Ascending aorta (tissue), 2 donors: ENCODE results near the gene PRICKLE2. TPM values are rescaled to one million over a fixed set of nuclear protein-coding genes. Genes with fewer than 3 reads are reported as not detected.

Source experiments
- DNase-seq, 2 donors: peaks; one replicate each; pipeline ENCODE4 v3.0.0-alpha.2; 2019; ENCODE audit warnings: low spot score in 2 of 2
- H3K27ac ChIP-seq, 2 donors: fragments of 200-600 bp; sonication (generic); one replicate each; pipeline ENCODE4 v1.5.1; 2016 to 2017; ENCODE audit warnings: mild to moderate bottlenecking in 1 of 2
- H3K27me3 ChIP-seq: fragments of 200-600 bp; sonication (generic); one replicate; pipeline ENCODE4 v1.5.1; 2017
- H3K36me3 ChIP-seq, 2 donors: fragments of 200-600 bp; sonication (generic); one replicate each; pipeline ENCODE4 v1.5.1; 2016
- H3K4me1 ChIP-seq, 2 donors: fragments of 200-600 bp; sonication (generic); one replicate each; pipeline ENCODE4 v1.5.1; 2016 to 2017; ENCODE audit warnings: mild to moderate bottlenecking in 1 of 2
- H3K4me3 ChIP-seq, 2 donors: fragments of 200-600 bp; sonication (generic); one replicate each; pipeline ENCODE4 v1.5.1; 2016 to 2017; ENCODE audit warnings: mild to moderate bottlenecking in 1 of 2
- H3K9me3 ChIP-seq, 2 donors: fragments of 200-600 bp; sonication (generic); one replicate each; pipeline ENCODE4 v1.5.1; 2016
- intact Hi-C: fragments of 100-400 bp; cut with DNase I; formaldehyde crosslinking; loops from one replicate; pipeline ENCODE4 v1.15.1; 2023
- total RNA-seq: library from RNA; depleted of rRNA; stranded (reverse); fragments of >200 nt; gene quantifications from one replicate; pipeline ENCODE4 v1.1.0, GENCODE V29; 2016
- TF ChIP-seq, protein P1 (sequence below), 3 experiments: fragments of 200-600 bp in 2 of 3; fragments of 450-650 bp in 1 of 3; sonication (generic) in 2 of 3; IDR thresholded peaks; one replicate each; pipeline ENCODE4 v1.5.1; 2016 to 2019; ENCODE audit warnings: antibody characterized with exemption in 3 of 3, mild to moderate bottlenecking in 1 of 3, moderate library complexity in 1 of 3

PRICKLE2 gene
- total RNA-seq, 1 donor from 2014 or later, result 24.7 TPM

DNA sequence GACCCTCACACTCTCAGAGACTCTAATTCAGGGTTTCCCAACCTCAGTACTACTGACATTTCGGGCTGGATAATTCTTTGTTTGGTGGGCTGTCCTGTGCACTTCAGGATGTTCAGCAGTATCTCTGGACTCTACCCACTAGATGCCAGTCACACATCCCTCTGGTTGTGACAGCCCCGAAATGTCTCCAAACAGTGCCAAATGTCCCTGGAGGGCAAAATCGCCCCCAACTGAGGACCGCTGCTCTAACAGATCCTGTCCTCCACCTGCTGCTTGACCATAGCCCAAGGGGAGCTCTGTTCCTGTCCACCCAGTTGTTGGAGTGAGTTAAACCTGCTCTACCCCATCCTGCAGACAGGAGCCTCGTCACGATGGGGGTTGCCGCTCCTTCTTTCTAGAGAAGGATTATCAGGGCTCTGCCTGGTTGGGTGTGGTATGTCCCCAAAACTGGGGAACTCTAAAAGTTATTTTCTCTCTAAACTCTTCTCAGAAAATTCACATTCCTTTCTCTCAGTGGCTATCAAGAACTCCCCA lies 116.4 kb downstream of the PRICKLE2 start:
- Histone ChIP-seq H3K4me3 (no peak overlapping the region), H3K4me1 (no peaks in the 10 kb centered on the region), H3K27ac (no peak overlapping the region), H3K27me3 (no peaks in the 10 kb centered on the region), H3K9me3 (peaks cover 0 to under 1% of the 10 kb centered on the region in 2 donors), H3K36me3 (peaks cover 0 to 12% of the 10 kb centered on the region in 2 donors)
- intact Hi-C loops, result no loop called here
- DNase-seq, result no peak
- TF ChIP-seq, protein P1, sequence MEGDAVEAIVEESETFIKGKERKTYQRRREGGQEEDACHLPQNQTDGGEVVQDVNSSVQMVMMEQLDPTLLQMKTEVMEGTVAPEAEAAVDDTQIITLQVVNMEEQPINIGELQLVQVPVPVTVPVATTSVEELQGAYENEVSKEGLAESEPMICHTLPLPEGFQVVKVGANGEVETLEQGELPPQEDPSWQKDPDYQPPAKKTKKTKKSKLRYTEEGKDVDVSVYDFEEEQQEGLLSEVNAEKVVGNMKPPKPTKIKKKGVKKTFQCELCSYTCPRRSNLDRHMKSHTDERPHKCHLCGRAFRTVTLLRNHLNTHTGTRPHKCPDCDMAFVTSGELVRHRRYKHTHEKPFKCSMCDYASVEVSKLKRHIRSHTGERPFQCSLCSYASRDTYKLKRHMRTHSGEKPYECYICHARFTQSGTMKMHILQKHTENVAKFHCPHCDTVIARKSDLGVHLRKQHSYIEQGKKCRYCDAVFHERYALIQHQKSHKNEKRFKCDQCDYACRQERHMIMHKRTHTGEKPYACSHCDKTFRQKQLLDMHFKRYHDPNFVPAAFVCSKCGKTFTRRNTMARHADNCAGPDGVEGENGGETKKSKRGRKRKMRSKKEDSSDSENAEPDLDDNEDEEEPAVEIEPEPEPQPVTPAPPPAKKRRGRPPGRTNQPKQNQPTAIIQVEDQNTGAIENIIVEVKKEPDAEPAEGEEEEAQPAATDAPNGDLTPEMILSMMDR (IDR thresholded peaks at IDR 0.05), result no peak

DNA sequence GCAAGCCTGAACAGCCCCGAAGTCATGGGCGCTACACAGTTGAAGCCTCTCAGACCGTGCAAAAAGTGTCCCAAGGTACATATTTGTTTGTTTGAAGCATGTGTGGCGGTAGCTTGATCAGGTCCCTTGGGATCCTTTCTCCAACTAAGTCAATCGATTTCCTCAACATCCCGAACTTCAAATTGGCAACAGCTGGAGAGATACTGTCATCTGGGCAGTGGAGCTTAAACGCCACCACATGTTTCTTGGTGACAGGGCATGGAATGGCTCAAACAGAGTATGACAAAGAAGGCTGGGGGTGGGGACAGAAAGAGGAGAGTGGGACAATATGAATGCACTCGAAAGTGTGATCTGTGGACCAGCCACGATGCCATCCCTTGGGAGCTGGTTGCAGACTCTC lies 117.0 kb downstream of the PRICKLE2 start:
- TF ChIP-seq, protein P1 (IDR thresholded peaks at IDR 0.05), result no peak
- intact Hi-C loops, result no loop called here
- no peaks in the 10 kb centered on the region for H3K4me1 ChIP-seq
- peaks cover 0 to 12% of the 10 kb centered on the region in 2 donors for H3K36me3 ChIP-seq
- H3K4me3 ChIP-seq, result no peak overlapping the region
- H3K27ac ChIP-seq, result no peak overlapping the region
- H3K9me3 ChIP-seq, result no peaks in the 10 kb centered on the region
- no peak for DNase-seq
- H3K27me3 ChIP-seq, result no peaks in the 10 kb centered on the region

DNA sequence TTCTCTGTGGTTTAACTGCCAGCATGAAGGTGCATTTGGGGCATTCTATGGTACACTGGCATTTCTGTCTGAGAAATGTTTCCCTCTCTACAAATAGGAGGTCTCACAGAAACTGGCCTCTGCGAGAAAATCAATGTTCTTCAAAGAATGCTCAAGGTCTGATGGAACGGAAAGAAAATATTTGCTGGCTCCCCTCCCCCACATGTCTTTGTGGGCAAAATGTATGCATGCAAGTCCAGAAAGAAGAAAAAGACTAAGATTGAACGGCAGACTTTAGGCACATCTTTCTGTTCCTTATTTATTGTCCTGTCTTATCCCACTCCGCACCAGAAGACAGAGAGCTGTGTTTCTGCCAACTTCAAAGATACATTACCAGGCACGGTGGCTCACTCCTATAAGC lies 118.1 kb downstream of the PRICKLE2 start:
- intact Hi-C loops, result no loop called here
- no peak overlapping the region for H3K4me3 ChIP-seq

DNA sequence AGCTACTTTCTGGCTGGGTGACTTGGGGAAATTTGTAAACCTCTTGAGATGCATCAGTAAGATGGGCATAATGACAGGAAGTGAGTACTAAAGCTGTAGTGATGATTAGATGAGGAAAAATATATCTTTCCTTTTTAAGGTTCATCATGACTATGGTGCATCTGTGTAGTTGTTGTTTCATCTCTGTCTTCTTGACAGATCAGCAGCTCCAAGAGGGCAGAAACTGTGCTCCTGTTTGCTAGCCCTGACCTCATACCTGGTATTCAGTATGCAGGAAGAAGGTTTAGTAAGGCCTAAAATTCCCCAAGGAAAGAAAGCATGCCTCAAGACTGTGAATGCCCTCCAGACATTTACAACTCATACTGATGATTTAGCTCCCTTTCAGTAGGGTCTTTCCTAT lies 119.5 kb downstream of the PRICKLE2 start:
- Histone ChIP-seq H3K4me1 (no peaks in the 10 kb centered on the region), H3K27ac (no peak overlapping the region), H3K4me3 (no peak overlapping the region), H3K27me3 (no peaks in the 10 kb centered on the region), H3K9me3 (no peaks in the 10 kb centered on the region), H3K36me3 (peaks cover 0 to 12% of the 10 kb centered on the region in 2 donors)
- TF ChIP-seq, protein P1 (IDR thresholded peaks at IDR 0.05), result no peak
- intact Hi-C loops, result no loop called here
- no peak for DNase-seq

More for the DNA sequence above, 118.1 kb downstream of the PRICKLE2 start:
- Histone ChIP-seq H3K27me3 (no peaks in the 10 kb centered on the region), H3K36me3 (peaks cover 0 to 12% of the 10 kb centered on the region in 2 donors), H3K4me1 (no peaks in the 10 kb centered on the region), H3K27ac (no peak overlapping the region), H3K9me3 (no peaks in the 10 kb centered on the region)
- no peak for DNase-seq
- TF ChIP-seq, protein P1 (IDR thresholded peaks at IDR 0.05), result no peak

DNA sequence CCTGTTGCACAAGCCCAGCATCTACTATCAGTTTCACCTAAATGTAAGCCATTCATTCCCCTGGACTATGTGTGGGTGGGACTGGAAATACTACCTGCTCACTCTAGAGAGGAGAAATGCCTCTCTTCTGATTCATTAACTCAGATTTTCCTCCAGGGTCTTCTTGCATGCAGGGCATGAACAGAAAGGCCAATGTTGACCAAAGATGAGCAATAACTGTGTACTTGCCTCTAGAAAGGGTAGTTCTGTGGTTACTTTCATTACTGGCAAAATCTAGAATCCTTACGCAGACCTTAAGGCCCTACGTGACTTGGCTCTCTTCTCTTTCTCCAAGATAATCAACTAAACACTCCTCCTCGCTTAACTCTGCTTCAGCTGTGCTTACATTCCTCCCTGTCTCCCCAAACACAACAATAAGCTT lies 120.6 kb downstream of the PRICKLE2 start:
- H3K4me1 ChIP-seq, result no peaks in the 10 kb centered on the region
- no peak overlapping the region for H3K4me3 ChIP-seq
- H3K9me3 ChIP-seq, result no peaks in the 10 kb centered on the region
- intact Hi-C loops, result no loop called here
- H3K36me3 ChIP-seq, result peaks cover 0 to 10% of the 10 kb centered on the region in 2 donors
- DNase-seq, result no peak
- TF ChIP-seq, protein P1 (IDR thresholded peaks at IDR 0.05), result no peak
- no peaks in the 10 kb centered on the region for H3K27me3 ChIP-seq
- no peak overlapping the region for H3K27ac ChIP-seq

DNA sequence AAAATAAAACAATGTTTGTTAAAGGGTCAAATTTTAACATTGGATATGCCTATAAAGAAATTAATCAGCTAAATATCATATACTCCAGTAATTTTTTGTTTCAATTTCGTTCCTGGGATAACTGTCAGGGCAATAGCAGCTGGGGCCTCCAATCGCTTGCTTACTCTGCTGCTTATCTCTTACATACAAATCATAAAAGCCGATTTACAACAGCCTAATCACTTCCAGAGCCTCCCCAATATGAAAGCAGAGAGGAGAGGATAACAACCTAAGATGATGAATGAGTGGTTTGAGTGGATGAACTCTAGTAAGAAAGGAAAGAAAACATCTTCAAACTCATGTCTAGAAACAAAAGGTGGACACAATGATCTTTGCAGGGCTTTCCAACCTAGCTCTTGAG lies 121.3 kb downstream of the PRICKLE2 start:
- intact Hi-C loops, result no loop called here
- Histone ChIP-seq H3K4me1 (no peaks in the 10 kb centered on the region), H3K27me3 (no peaks in the 10 kb centered on the region), H3K4me3 (no peak overlapping the region), H3K27ac (no peak overlapping the region), H3K36me3 (peaks cover 6 to 17% of the 10 kb centered on the region in 2 donors), H3K9me3 (no peaks in the 10 kb centered on the region)
- no peak for DNase-seq
- TF ChIP-seq, protein P1 (IDR thresholded peaks at IDR 0.05), result no peak
